ENCODE data around the gene PLEKHH1. TPM values are rescaled to one million over a fixed set of nuclear protein-coding genes. Genes with fewer than 3 reads are reported as not detected.

The PLEKHH1 gene
- total RNA-seq, 2 experiments from 2014 or later: 0.16 to 0.53 TPM

DNA sequence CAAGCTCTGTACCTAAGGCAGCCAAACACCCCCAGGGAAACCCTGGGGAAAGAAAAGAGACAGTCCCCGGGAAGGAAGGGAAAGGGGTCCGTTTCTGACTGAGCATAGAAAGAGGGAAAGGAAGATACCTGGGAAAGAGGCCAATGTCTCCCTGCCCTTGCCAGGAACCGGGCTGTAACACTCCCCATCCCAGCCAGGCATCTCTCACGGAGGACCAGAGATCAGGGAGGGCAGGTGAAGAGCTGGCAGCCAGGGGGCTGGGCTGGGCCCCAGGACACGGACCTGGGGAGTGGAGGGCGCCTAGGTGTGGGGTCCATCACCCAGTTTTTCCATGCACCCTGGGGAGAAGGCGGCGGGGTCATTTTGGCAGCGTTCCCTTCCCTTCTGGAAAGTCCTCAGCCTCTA lies 18.9 kb upstream of the PLEKHH1 start:
- no peaks in the 10 kb centered on the region for H3K27me3 ChIP-seq (ENCODE audit: control insufficient read depth in 1 of 2, insufficient read depth in 2 of 2, low read length in 2 of 2)
- H3K4me1 ChIP-seq (ENCODE audit: insufficient read depth, low read length): peaks cover 28% of the 10 kb centered on the region
- H3K9me3 Mint-ChIP-seq: no peaks in the 10 kb centered on the region
- peak overlapping the region; percentile 84 for H3K4me3 ChIP-seq (ENCODE audit: low read length)
- no peaks in the 10 kb centered on the region for H3K36me3 ChIP-seq (ENCODE audit: insufficient read depth, low read length)
- intact Hi-C loops (cut with DNase I, micrococcal nuclease): loop anchor here in 1 of 2 experiments (10.0 kb wide), 1 partner anchor 49 kb away; no protein-coding TSS in a partner anchor
- ChIA-PET POLR2A (interaction anchor here (1.1 to 3.0 kb wide), 3 partner anchors 14 to 25 kb away, joined by 3 to 27 read pairs (median 4); partner anchors contain the start of genes PLEKHH1 and TMEM229B), CTCF (interaction anchor here (1.0 kb wide), 1 partner anchor 85 kb away, joined by 3 read pairs; the partner anchor contains the start of gene PIGH)
- H3K36me3 Mint-ChIP-seq (ENCODE audit: low read depth): no peaks in the 10 kb centered on the region
- H3K27me3 Mint-ChIP-seq: no peaks in the 10 kb centered on the region
- no peaks in the 10 kb centered on the region for H3K9me3 ChIP-seq (ENCODE audit: control insufficient read depth in 1 of 2, insufficient read depth in 1 of 2, low read length in 2 of 2)
- peak overlapping the region; percentile 58 to 73 for H3K27ac ChIP-seq (ENCODE audit: low read depth in 1 of 2, low read length in 2 of 2)
- peak overlapping the region; percentile 90 for H3K4me3 Mint-ChIP-seq
- H3K27ac Mint-ChIP-seq: peak overlapping the region; percentile 88
- ATAC-seq (ENCODE audit: poor library complexity) (no peak), DNase-seq (no peak)
- peaks cover 37% of the 10 kb centered on the region for H3K4me1 Mint-ChIP-seq (ENCODE audit: low read depth)
- TF ChIP-seq, protein P1, sequence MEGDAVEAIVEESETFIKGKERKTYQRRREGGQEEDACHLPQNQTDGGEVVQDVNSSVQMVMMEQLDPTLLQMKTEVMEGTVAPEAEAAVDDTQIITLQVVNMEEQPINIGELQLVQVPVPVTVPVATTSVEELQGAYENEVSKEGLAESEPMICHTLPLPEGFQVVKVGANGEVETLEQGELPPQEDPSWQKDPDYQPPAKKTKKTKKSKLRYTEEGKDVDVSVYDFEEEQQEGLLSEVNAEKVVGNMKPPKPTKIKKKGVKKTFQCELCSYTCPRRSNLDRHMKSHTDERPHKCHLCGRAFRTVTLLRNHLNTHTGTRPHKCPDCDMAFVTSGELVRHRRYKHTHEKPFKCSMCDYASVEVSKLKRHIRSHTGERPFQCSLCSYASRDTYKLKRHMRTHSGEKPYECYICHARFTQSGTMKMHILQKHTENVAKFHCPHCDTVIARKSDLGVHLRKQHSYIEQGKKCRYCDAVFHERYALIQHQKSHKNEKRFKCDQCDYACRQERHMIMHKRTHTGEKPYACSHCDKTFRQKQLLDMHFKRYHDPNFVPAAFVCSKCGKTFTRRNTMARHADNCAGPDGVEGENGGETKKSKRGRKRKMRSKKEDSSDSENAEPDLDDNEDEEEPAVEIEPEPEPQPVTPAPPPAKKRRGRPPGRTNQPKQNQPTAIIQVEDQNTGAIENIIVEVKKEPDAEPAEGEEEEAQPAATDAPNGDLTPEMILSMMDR (IDR thresholded peaks at IDR 0.05): no peak

- H3K27ac ChIP-seq (ENCODE audit: low read depth in 1 of 2, low read length in 2 of 2): peak overlapping the region; percentile 58 to 73
- H3K9me3 ChIP-seq (ENCODE audit: control insufficient read depth in 1 of 2, insufficient read depth in 1 of 2, low read length in 2 of 2): no peaks in the 10 kb centered on the region
- Mint-ChIP-seq H3K4me1 (ENCODE audit: low read depth) (peaks cover 37% of the 10 kb centered on the region), H3K27ac (peak overlapping the region; percentile 88), H3K4me3 (peak overlapping the region; percentile 90), H3K9me3 (no peaks in the 10 kb centered on the region), H3K36me3 (ENCODE audit: low read depth) (no peaks in the 10 kb centered on the region), H3K27me3 (no peaks in the 10 kb centered on the region)
- intact Hi-C loops (cut with DNase I, micrococcal nuclease): loop anchor here in 1 of 2 experiments (1.0 to 10.0 kb wide), 2 partner anchors 27 to 50 kb away; partner anchors contain the start of gene TMEM229B
- peak; percentile 77 for ATAC-seq (ENCODE audit: poor library complexity)
- DNase-seq: peak in 12 of 14 experiments; percentile 11 to 70 (median 36)
- peak overlapping the region; percentile 84 for H3K4me3 ChIP-seq (ENCODE audit: low read length)
- H3K27me3 ChIP-seq (ENCODE audit: control insufficient read depth in 1 of 2, insufficient read depth in 2 of 2, low read length in 2 of 2): no peaks in the 10 kb centered on the region
- peaks cover 28% of the 10 kb centered on the region for H3K4me1 ChIP-seq (ENCODE audit: insufficient read depth, low read length)
- TF ChIP-seq, protein P1 (IDR thresholded peaks at IDR 0.05): no peak
- H3K36me3 ChIP-seq (ENCODE audit: insufficient read depth, low read length): no peaks in the 10 kb centered on the region
- POLR2A ChIA-PET: interaction anchor here (1.0 to 3.0 kb wide), 4 partner anchors 18 to 85 kb away, joined by 3 to 27 read pairs (median 4); partner anchors contain the start of genes PIGH, PLEKHH1 and TMEM229B
- CTCF ChIA-PET: interaction anchor here (1.2 kb wide), 1 partner anchor 27 kb away, joined by 5 read pairs; no protein-coding TSS in a partner anchor
These were observed 18.3 kb upstream of the PLEKHH1 start for GRCh38 chr14:67514650-67515385.

- no peak overlapping the region for H3K27ac Mint-ChIP-seq
- intact Hi-C loops (cut with DNase I, micrococcal nuclease): loop anchor here in 1 of 2 experiments (1.0 to 10.0 kb wide), 2 partner anchors 27 to 51 kb away; partner anchors contain the start of gene TMEM229B
- peak overlapping the region; percentile 85 for H3K4me3 Mint-ChIP-seq
- peak overlapping the region; percentile 84 for H3K4me3 ChIP-seq (ENCODE audit: low read length)
- DNase-seq (peak in 7 of 14 experiments; percentile 4 to 61 (median 18)), ATAC-seq (ENCODE audit: poor library complexity) (peak; percentile 64)
- no peaks in the 10 kb centered on the region for H3K9me3 Mint-ChIP-seq
- H3K27ac ChIP-seq (ENCODE audit: low read depth in 1 of 2, low read length in 2 of 2): no peak overlapping the region
- no peaks in the 10 kb centered on the region for H3K9me3 ChIP-seq (ENCODE audit: control insufficient read depth in 1 of 2, insufficient read depth in 1 of 2, low read length in 2 of 2)
- H3K27me3 Mint-ChIP-seq: no peaks in the 10 kb centered on the region
- ChIA-PET POLR2A (interaction anchor here (0.6 to 3.0 kb wide), 4 partner anchors 27 to 85 kb away, joined by 3 to 27 read pairs (median 4); partner anchors contain the start of genes PIGH and TMEM229B), CTCF (interaction anchor here (1.2 kb wide), 1 partner anchor 28 kb away, joined by 5 read pairs; no protein-coding TSS in a partner anchor)
- no peaks in the 10 kb centered on the region for H3K36me3 Mint-ChIP-seq (ENCODE audit: low read depth)
- H3K36me3 ChIP-seq (ENCODE audit: insufficient read depth, low read length): no peaks in the 10 kb centered on the region
- TF ChIP-seq, protein P1 (IDR thresholded peaks at IDR 0.05): no peak
- peaks cover 37% of the 10 kb centered on the region for H3K4me1 Mint-ChIP-seq (ENCODE audit: low read depth)
- no peaks in the 10 kb centered on the region for H3K27me3 ChIP-seq (ENCODE audit: control insufficient read depth in 1 of 2, insufficient read depth in 2 of 2, low read length in 2 of 2)
- peaks cover 28% of the 10 kb centered on the region for H3K4me1 ChIP-seq (ENCODE audit: insufficient read depth, low read length)
These were observed 17.6 kb upstream of the PLEKHH1 start for GRCh38 chr14:67515386-67516079.

All from CD4-positive, alpha-beta T cell (primary cell).